GM10248 (cell line): ENCODE results near the gene FBL.

ENCODE experiments used
- CTCF ChIA-PET: fragments of 300-600 bp; sonication (Branson Sonifier 250); formaldehyde crosslinking; extraction: SDS; loops from one replicate; lab custom pipeline; 2021; ENCODE audit warnings: antibody characterized with exemption; lab: Yijun Ruan, JAX
- POLR2A ChIA-PET: fragments of 350-650 bp; sonication (Branson Sonifier 250); formaldehyde crosslinking; extraction: SDS; loops from one replicate; lab custom pipeline; 2020; ENCODE audit warnings: antibody characterized with exemption; lab: Yijun Ruan, JAX
- DNase-seq: peaks from one replicate; pipeline ENCODE4 v3.0.0; 2012; ENCODE audit errors: extremely low spot score
- TF ChIP-seq, protein P1 (sequence below): IDR thresholded peaks from 2 replicates; pipeline ENCODE4 v1.5.1; 2012; ENCODE audit warnings: mild to moderate bottlenecking, low read depth; ENCODE audit errors: extremely low read depth, missing control alignments, control extremely low read depth

FBL gene

DNA sequence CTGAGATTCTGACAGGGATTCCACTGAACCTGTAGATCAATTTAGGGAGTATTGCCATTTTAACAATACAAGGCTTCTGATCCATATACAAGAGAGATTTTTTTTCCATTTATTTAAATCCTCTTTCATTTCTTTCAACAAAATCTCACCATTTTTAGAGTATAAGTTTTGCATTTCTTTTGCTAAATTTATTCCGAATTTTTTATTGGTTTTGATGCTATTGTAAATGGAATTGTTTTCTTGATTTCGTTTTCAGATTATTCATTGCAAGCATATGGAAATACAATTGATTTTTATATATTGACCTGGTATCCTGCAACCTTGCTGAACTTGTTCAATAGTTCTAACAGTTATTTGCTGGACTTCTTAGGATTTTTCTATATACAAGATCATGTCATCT is 49.1 kb downstream of the FBL start:
- ChIA-PET CTCF (interaction anchor here (1.3 to 3.2 kb wide), 4 partner anchors 9 to 31 kb away, joined by 3 to 11 read pairs (median 4); no protein-coding TSS in a partner anchor), POLR2A (no interaction called here)
- TF ChIP-seq, protein P1, sequence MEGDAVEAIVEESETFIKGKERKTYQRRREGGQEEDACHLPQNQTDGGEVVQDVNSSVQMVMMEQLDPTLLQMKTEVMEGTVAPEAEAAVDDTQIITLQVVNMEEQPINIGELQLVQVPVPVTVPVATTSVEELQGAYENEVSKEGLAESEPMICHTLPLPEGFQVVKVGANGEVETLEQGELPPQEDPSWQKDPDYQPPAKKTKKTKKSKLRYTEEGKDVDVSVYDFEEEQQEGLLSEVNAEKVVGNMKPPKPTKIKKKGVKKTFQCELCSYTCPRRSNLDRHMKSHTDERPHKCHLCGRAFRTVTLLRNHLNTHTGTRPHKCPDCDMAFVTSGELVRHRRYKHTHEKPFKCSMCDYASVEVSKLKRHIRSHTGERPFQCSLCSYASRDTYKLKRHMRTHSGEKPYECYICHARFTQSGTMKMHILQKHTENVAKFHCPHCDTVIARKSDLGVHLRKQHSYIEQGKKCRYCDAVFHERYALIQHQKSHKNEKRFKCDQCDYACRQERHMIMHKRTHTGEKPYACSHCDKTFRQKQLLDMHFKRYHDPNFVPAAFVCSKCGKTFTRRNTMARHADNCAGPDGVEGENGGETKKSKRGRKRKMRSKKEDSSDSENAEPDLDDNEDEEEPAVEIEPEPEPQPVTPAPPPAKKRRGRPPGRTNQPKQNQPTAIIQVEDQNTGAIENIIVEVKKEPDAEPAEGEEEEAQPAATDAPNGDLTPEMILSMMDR: no peak
- no peak for DNase-seq

DNA sequence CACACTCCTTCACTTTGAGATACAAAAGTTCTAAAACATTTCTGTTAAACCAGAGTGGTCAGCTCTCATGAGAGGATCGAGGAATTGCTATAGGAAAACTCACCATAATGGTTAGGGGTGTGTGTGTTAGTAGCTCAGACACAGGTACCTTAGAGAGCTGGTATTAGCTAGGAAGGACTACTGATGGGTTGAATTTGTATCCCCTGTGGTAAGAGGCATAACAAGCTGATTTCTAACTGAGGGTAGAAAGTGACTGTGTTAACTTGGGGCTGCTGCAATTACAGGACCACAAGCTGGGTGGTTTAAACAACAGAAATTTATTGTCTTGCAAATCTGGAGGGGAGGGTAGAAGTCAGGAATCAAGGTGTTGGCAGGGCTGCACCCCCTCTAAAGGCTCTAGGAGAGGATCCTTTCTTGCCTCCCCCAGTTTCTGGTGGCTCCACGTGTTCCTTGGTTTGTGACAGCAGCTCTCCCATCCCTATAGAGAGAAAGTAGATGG is 50.1 kb downstream of the FBL start:
- POLR2A ChIA-PET: no interaction called here

DNA sequence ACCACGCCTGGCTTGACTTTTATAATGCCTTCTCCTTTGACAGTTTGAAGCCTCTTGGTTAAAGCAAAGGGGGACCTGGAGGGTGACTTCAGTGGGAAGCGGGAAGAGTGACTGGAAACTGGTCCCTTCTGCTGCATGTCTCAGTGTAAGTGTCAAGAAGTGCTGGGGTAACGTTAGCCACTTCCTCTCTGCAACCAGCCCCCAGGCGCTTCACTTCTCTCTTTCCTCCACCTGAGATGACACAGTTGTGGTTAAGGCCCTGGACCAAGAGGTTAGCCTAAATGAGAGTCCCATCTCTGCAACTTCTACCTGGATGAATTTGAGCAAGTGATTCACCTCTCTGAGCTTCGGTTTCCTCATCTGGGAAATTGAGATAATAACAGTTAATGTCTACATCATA is 51.2 kb downstream of the FBL start:
- TF ChIP-seq, protein P1: no peak
- DNase-seq: peak; percentile 69
- CTCF ChIA-PET: interaction anchor here (1.2 to 3.2 kb wide), 7 partner anchors 8 to 176 kb away, joined by 3 to 22 read pairs (median 6); partner anchors contain the start of gene PSMC4
- POLR2A ChIA-PET: no interaction called here

More for the DNA sequence above, 50.1 kb downstream of the FBL start:
- TF ChIP-seq, protein P1: no peak
- no peak for DNase-seq
- CTCF ChIA-PET: interaction anchor here (0.9 to 3.2 kb wide), 10 partner anchors 8 to 175 kb away, joined by 3 to 22 read pairs (median 4); partner anchors contain the start of genes FBL and PSMC4

DNA sequence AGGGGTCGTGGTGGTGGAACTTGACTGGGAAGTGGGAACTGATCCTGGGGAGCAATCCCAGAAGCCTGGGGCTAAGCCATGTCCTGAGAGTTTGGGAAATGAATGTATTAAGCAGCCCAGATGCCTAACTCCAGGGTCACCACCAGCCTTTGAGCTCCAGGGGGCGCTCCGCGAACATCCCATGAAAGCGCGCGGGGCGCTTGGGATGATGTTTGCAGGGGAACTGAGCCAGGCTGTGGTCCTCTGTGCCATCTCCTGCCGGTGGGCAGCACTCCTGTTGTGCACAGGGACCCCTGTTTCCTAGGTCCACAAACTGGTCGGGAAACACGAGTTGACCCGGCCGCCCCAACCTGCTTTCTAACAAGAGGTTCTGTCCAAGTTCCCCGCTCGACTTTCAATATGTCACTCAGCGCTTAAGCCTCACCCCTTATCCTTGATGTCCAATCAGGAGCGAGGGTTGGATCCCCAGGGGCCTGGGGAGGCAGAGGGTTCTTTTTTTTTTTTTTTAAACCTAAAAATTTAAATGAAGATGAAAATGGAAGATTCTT is 53.1 kb downstream of the FBL start:
- TF ChIP-seq, protein P1: peak; percentile 87
- POLR2A ChIA-PET: no interaction called here

DNA sequence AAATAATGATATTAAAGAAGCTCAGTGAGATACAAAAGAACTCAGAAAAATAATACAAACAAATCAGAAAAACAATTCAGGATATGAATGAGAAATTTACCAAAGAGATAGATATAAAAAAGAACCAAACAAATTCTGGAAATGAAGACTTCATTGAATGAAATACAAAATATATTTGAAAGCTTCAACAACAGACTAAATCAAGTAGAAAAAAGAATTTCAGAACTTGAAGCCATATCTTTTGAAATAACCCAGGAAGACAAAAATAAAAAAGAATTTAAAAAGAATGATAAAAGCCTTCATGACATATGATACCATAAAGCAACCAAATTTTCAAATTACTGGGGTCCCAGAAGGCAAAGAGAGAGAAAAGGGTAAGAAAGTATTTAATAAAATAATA is 57.9 kb downstream of the FBL start:
- ChIA-PET CTCF (interaction anchor here (1.4 to 2.6 kb wide), 4 partner anchors 8 to 115 kb away, joined by 3 to 10 read pairs (median 7); no protein-coding TSS in a partner anchor), POLR2A (interaction anchor here (0.5 kb wide), 1 partner anchor 17 kb away, joined by 8 read pairs; no protein-coding TSS in a partner anchor)
- TF ChIP-seq, protein P1: no peak
- no peak for DNase-seq

More for the DNA sequence above, 53.1 kb downstream of the FBL start:
- CTCF ChIA-PET: interaction anchor here (0.6 to 4.1 kb wide), 49 partner anchors 9 to 352 kb away, joined by 3 to 105 read pairs (median 4); partner anchors contain the start of genes DYRK1B, EID2B, FBL and LEUTX
- peak; percentile 84 for DNase-seq
